Naive thymus-derived CD4-positive, alpha-beta T cell (primary cell): ENCODE results near the gene FBXO36. TPM values are rescaled to one million over a fixed set of nuclear protein-coding genes. Genes with fewer than 3 reads are reported as not detected.

Experiments
- ATAC-seq: fragments of 150-1000 bp; cut with Tn5 transposase; 2 replicates; pipeline ENCODE4 v1.10.0; 2021; ENCODE audit warnings: mild to moderate bottlenecking, moderate library complexity
- CTCF ChIA-PET: fragments of 350-600 bp; sonication (Branson Sonifier 250); formaldehyde crosslinking; loops from one replicate; lab custom pipeline; 2021; ENCODE audit warnings: antibody characterized with exemption; lab: Charles Lee
- POLR2A ChIA-PET: fragments of 350-600 bp; sonication (Branson Sonifier 250); formaldehyde crosslinking; loops from one replicate; lab custom pipeline; 2021; ENCODE audit warnings: antibody characterized with exemption, inconsistent platforms; lab: Charles Lee
- DNase-seq, 9 donors: peaks; one replicate each; pipeline versions ENCODE4 v3.0.0 to v3.0.0-alpha.2; 2020 to 2022; ENCODE audit warnings: mixed read lengths in 1 of 9
- H3K27ac ChIP-seq: one replicate; pipeline ENCODE4 v1.7.0; 2013; ENCODE audit warnings: mild to moderate bottlenecking, low read depth, low read length, moderate library complexity
- H3K27me3 ChIP-seq, 2 donors: one replicate each; pipeline ENCODE4 v1.7.0; 2013; ENCODE audit warnings: low read length in 2 of 2, mild to moderate bottlenecking in 2 of 2, moderate library complexity in 2 of 2; ENCODE audit not compliant: control insufficient read depth in 2 of 2, insufficient read depth in 2 of 2
- H3K36me3 ChIP-seq, 3 experiments: 1 replicate in 2 of 3; 2 replicates in 1 of 3; pipeline ENCODE4 v1.7.0; 2013; ENCODE audit warnings: low read length in 3 of 3, mild to moderate bottlenecking in 3 of 3, moderate library complexity in 1 of 3; ENCODE audit not compliant: insufficient read depth in 3 of 3, control insufficient read depth in 2 of 3
- H3K4me1 ChIP-seq, 2 donors: one replicate each; pipeline ENCODE4 v1.7.0; 2013; ENCODE audit warnings: low read length in 2 of 2, mild to moderate bottlenecking in 2 of 2, moderate library complexity in 1 of 2; ENCODE audit not compliant: control insufficient read depth in 2 of 2, insufficient read depth in 2 of 2
- H3K4me3 ChIP-seq: 2 replicates; pipeline ENCODE4 v1.7.0; 2013; ENCODE audit warnings: mild to moderate bottlenecking, low read length
- H3K9me3 ChIP-seq, 3 experiments: 1 replicate in 2 of 3; 2 replicates in 1 of 3; pipeline ENCODE4 v1.7.0; 2013; ENCODE audit warnings: low read length in 3 of 3; ENCODE audit not compliant: control insufficient read depth in 2 of 3
- H3K27ac Mint-ChIP-seq, 9 donors: one replicate each; pipeline ENCODE4 v1.8.0; 2020 to 2022; ENCODE audit warnings: mixed read lengths in 9 of 9, mild to moderate bottlenecking in 8 of 9, moderate library complexity in 5 of 9, inconsistent platforms in 2 of 9
- H3K27me3 Mint-ChIP-seq, 5 donors: one replicate each; pipeline ENCODE4 v1.8.0; 2021 to 2022; ENCODE audit warnings: mixed read lengths in 5 of 5, mild to moderate bottlenecking in 1 of 5
- H3K36me3 Mint-ChIP-seq, 5 donors: one replicate each; pipeline ENCODE4 v1.8.0; 2020 to 2022; ENCODE audit warnings: mixed read lengths in 5 of 5, mild to moderate bottlenecking in 3 of 5, inconsistent platforms in 1 of 5
- H3K4me1 Mint-ChIP-seq, 7 donors: one replicate each; pipeline ENCODE4 v1.8.0; 2020 to 2022; ENCODE audit warnings: mixed read lengths in 7 of 7, mild to moderate bottlenecking in 3 of 7, inconsistent platforms in 1 of 7
- H3K4me3 Mint-ChIP-seq, 10 donors: one replicate each; pipeline ENCODE4 v1.8.0; 2020 to 2022; ENCODE audit warnings: mild to moderate bottlenecking in 10 of 10, mixed read lengths in 10 of 10, moderate library complexity in 6 of 10, inconsistent platforms in 2 of 10
- H3K9me3 Mint-ChIP-seq, 11 donors: one replicate each; pipeline ENCODE4 v1.8.0; 2020 to 2022; ENCODE audit warnings: mixed read lengths in 11 of 11, mild to moderate bottlenecking in 4 of 11, inconsistent platforms in 1 of 11, moderate library complexity in 1 of 11
- intact Hi-C, 2 donors: fragments of 100-400 bp; cut with micrococcal nuclease; formaldehyde crosslinking; loops; one replicate each; pipeline ENCODE4 v1.15.1; 2023
- polyA plus RNA-seq, 2 donors: library from polyadenylated mRNA; unstranded; fragments of 300-500 nt; fragmentation: Illumina TruSeq; gene quantifications; one replicate each; pipeline ENCODE4 v1.2.3, GENCODE V29; 2021
- total RNA-seq, 6 experiments: library from RNA in 5 of 6; stranded (reverse) in 5 of 6; gene quantifications; 1 replicate in 5 of 6; 2 replicates in 1 of 6; pipeline ENCODE4 v1.2.3 and lab custom pipeline; 2021 to 2026

The FBXO36 gene
- total and polyA plus RNA-seq, 7 experiments from 2014 or later = 0.51 to 1.8 (median 1.2) TPM

DNA sequence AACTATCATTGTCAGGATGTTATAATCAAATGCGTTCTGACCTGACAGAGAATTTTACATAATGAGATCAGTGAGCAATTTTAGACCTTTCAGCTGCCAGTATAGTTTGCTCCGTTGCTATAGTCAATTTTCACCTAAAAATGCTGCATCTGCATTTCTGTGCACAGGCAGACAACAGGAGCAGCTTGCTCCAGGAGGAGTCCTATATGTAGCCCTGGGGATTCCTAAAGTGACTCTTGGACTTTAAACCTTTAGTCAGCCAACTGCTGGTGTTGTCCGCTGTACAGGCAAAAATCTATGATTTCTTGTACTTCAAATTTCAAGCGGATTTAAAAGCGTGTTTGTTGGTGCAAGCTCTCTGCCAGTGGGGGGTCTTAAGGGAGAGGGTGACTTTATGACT lies 120.7 kb downstream of the FBXO36 start:
- ATAC-seq (no peak), DNase-seq (no peak)
- Mint-ChIP-seq H3K9me3 (peaks cover 0 to 2% (median 0%) of the 10 kb centered on the region in 11 donors), H3K27ac (no peak overlapping the region), H3K27me3 (peaks cover 0 to 14% (median 4%) of the 10 kb centered on the region in 5 donors), H3K36me3 (peaks cover 0 to 13% (median 0%) of the 10 kb centered on the region in 5 donors), H3K4me1 (no peaks in the 10 kb centered on the region), H3K4me3 (no peak overlapping the region)
- ChIA-PET CTCF (no interaction called here), POLR2A (no interaction called here)
- Histone ChIP-seq H3K27ac (no peak overlapping the region), H3K36me3 (no peaks in the 10 kb centered on the region), H3K4me1 (no peaks in the 10 kb centered on the region), H3K9me3 (no peaks in the 10 kb centered on the region), H3K27me3 (no peaks in the 10 kb centered on the region), H3K4me3 (no peak overlapping the region)
- intact Hi-C loops = no loop called here

DNA sequence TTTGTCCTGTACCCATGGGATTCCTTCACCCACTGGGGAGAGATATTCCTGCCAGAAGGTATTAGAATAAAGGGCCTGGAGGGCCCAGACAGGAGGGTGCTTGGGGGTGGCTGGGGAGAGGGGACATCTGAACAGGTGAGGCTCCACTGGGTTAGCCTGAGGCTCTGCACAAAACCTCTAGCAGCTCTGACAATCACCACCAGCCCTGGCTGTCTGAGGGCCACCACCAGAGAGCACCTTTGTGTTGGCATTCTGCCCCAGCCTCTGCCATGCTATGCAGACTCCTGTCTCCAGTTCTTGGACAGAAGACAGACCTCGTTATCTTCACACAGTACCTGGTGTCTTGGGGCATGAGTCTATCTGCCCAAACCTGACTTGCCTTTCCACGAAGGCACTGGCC lies 121.2 kb downstream of the FBXO36 start:
- no peaks in the 10 kb centered on the region for H3K4me1 ChIP-seq
- no peaks in the 10 kb centered on the region for H3K27me3 ChIP-seq
- no peaks in the 10 kb centered on the region for H3K36me3 ChIP-seq
- ATAC-seq = no peak
- H3K4me3 ChIP-seq = no peak overlapping the region
- peaks cover 0 to 12% (median 4%) of the 10 kb centered on the region in 5 donors for H3K27me3 Mint-ChIP-seq
- DNase-seq = no peak
- H3K27ac Mint-ChIP-seq = no peak overlapping the region
- POLR2A ChIA-PET = no interaction called here
- no peaks in the 10 kb centered on the region for H3K4me1 Mint-ChIP-seq
- H3K4me3 Mint-ChIP-seq = no peak overlapping the region
- H3K36me3 Mint-ChIP-seq = peaks cover 0 to 13% (median 0%) of the 10 kb centered on the region in 5 donors
- CTCF ChIA-PET = no interaction called here
- no peak overlapping the region for H3K27ac ChIP-seq
- intact Hi-C loops = no loop called here
- H3K9me3 Mint-ChIP-seq = peaks cover 0 to 2% (median 0%) of the 10 kb centered on the region in 11 donors
- no peaks in the 10 kb centered on the region for H3K9me3 ChIP-seq

- ATAC-seq (no peak), DNase-seq (no peak)
- no peak overlapping the region for H3K4me3 Mint-ChIP-seq
- intact Hi-C loops = no loop called here
- ChIA-PET CTCF (no interaction called here), POLR2A (no interaction called here)
- peaks cover 0 to 2% (median 0%) of the 10 kb centered on the region in 11 donors for H3K9me3 Mint-ChIP-seq
- Histone ChIP-seq H3K36me3 (no peaks in the 10 kb centered on the region), H3K27me3 (no peaks in the 10 kb centered on the region), H3K4me1 (no peaks in the 10 kb centered on the region), H3K9me3 (no peaks in the 10 kb centered on the region), H3K27ac (no peak overlapping the region), H3K4me3 (no peak overlapping the region)
- H3K27ac Mint-ChIP-seq = no peak overlapping the region
- H3K27me3 Mint-ChIP-seq = peaks cover 0 to 5% (median 0%) of the 10 kb centered on the region in 5 donors
- peaks cover 0 to 13% (median 0%) of the 10 kb centered on the region in 5 donors for H3K36me3 Mint-ChIP-seq
- H3K4me1 Mint-ChIP-seq = no peaks in the 10 kb centered on the region
Observed at GRCh38 chr2:230046491-230046890, 124.2 kb downstream of the FBXO36 start.

DNA sequence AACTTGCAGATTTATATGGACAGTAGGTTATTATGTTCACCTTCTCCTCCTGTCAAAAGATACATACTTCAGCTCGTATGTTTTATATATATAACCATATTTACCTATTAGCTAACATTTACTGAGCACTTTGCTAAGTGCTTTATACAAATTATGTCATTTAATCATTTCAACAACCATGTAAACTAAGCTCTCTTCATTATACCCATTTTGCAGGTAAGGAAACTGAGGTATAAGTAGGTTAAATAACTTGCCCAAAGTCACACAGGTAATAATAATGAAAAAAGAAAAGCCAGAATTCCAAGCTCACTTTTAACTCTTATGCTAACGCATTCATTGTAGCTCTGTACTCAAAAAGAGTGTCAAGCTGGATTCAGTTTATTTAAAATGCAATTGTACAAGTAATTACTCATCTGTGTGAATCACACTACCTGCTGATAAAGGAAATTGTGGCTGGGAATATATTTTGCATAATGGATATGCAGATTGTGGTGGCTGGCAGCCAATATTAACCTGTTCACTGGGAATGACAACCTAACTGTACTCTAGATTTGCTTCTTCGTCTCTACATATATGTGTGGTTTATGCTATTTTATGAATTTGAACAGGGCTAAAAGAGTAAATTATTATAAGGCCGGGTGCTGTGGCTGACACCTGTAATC lies 125.8 kb downstream of the FBXO36 start:
- no peak overlapping the region for H3K4me3 Mint-ChIP-seq
- Histone ChIP-seq H3K4me3 (no peak overlapping the region), H3K4me1 (no peaks in the 10 kb centered on the region), H3K36me3 (no peaks in the 10 kb centered on the region), H3K9me3 (no peaks in the 10 kb centered on the region), H3K27ac (no peak overlapping the region), H3K27me3 (no peaks in the 10 kb centered on the region)
- H3K27me3 Mint-ChIP-seq = peaks cover 0 to 2% (median 0%) of the 10 kb centered on the region in 5 donors
- DNase-seq (no peak), ATAC-seq (no peak)
- H3K27ac Mint-ChIP-seq = no peak overlapping the region
- peaks cover 0 to 10% (median 0%) of the 10 kb centered on the region in 5 donors for H3K36me3 Mint-ChIP-seq
- intact Hi-C loops = no loop called here
- POLR2A ChIA-PET = no interaction called here
- no peaks in the 10 kb centered on the region for H3K9me3 Mint-ChIP-seq
- CTCF ChIA-PET = interaction anchor here (0.6 kb wide), 1 partner anchor 9 kb away, joined by 3 read pairs; no protein-coding TSS in a partner anchor
- H3K4me1 Mint-ChIP-seq = no peaks in the 10 kb centered on the region

GRCh38 chr2:230050136-230050535 lies 127.8 kb downstream of the FBXO36 start:
- no peak for ATAC-seq
- ChIA-PET POLR2A (interaction anchor here (0.6 kb wide), 1 partner anchor 9 kb away, joined by 3 read pairs; no protein-coding TSS in a partner anchor), CTCF (no interaction called here)
- no peak overlapping the region for H3K27ac ChIP-seq
- no peaks in the 10 kb centered on the region for H3K36me3 ChIP-seq
- DNase-seq = no peak
- H3K4me3 ChIP-seq = no peak overlapping the region
- H3K4me1 ChIP-seq = no peaks in the 10 kb centered on the region
- no peak overlapping the region for H3K4me3 Mint-ChIP-seq
- H3K9me3 Mint-ChIP-seq = no peaks in the 10 kb centered on the region
- no peaks in the 10 kb centered on the region for H3K27me3 ChIP-seq
- intact Hi-C loops = no loop called here
- no peaks in the 10 kb centered on the region for H3K9me3 ChIP-seq
- peaks cover 0 to 5% (median 0%) of the 10 kb centered on the region in 5 donors for H3K36me3 Mint-ChIP-seq
- no peaks in the 10 kb centered on the region for H3K4me1 Mint-ChIP-seq
- no peak overlapping the region for H3K27ac Mint-ChIP-seq
- H3K27me3 Mint-ChIP-seq = peaks cover 0 to 2% (median 0%) of the 10 kb centered on the region in 5 donors

- H3K9me3 Mint-ChIP-seq = no peaks in the 10 kb centered on the region
- H3K27me3 Mint-ChIP-seq = no peaks in the 10 kb centered on the region
- intact Hi-C loops = no loop called here
Observed at GRCh38 chr2:230052299-230052698, 130.0 kb downstream of the FBXO36 start.

More at GRCh38 chr2:230052299-230052698, 130.0 kb downstream of the FBXO36 start:
- no peak overlapping the region for H3K4me3 ChIP-seq
- Mint-ChIP-seq H3K36me3 (no peaks in the 10 kb centered on the region), H3K27ac (no peak overlapping the region), H3K4me3 (no peak overlapping the region), H3K4me1 (no peaks in the 10 kb centered on the region)
- no peaks in the 10 kb centered on the region for H3K36me3 ChIP-seq
- ChIA-PET CTCF (no interaction called here), POLR2A (no interaction called here)
- DNase-seq (no peak), ATAC-seq (no peak)
- no peaks in the 10 kb centered on the region for H3K27me3 ChIP-seq
- H3K4me1 ChIP-seq = no peaks in the 10 kb centered on the region
- no peak overlapping the region for H3K27ac ChIP-seq
- H3K9me3 ChIP-seq = no peaks in the 10 kb centered on the region
